HG03095 (cell line): ENCODE data around the gene GNAO1.

Source experiments
- ATAC-seq: cut with Tn5 transposase; IDR thresholded peaks from one replicate; pipeline ENCODE4 v1.9.1; 2021; ENCODE audit warnings: moderate library complexity; ENCODE audit not compliant: unreplicated experiment

The GNAO1 gene

DNA sequence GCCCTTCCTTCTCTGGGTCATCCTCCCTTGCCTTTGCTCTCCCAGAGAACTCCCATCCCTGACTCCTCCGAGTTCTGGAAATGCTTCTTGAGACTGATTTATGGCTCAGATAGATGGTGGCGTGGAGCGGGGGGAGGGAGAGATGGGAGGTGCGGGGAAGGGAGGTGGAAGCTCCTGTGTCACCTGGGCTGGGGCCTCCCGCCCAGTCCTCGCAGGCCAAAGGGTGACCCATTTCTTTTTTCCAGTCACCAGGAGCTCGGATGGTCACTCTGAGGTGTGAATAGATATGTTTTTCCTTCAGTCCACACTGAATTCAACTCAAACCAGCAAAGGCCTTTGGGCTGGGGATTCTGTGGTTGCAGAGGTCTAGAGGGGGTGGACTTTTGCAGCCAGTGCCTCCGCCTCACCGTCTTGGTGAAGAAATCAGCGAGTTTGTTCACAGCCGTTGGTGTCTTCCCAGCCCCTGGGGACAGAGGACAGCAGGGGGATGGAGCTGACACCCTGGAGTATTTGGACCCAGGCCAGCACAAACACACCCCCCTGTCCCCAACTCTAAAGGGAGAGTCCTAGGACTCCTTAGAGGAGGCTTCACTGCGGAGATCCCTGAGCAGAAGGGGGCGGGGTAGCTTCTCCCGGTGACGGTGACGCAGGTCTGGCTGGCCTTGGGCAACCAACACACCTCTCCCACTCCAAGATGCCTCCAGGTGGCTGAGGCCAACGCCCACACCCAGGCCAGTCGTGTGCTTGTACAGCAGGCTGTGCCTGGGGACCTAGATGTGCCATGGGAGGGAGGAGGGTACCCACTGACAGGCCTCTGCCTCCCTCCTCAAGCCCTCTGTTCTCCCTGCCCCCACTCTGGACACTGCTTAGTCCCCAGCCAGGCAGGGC lies 153.5 kb downstream of the GNAO1 start:
- ATAC-seq, result no peak

DNA sequence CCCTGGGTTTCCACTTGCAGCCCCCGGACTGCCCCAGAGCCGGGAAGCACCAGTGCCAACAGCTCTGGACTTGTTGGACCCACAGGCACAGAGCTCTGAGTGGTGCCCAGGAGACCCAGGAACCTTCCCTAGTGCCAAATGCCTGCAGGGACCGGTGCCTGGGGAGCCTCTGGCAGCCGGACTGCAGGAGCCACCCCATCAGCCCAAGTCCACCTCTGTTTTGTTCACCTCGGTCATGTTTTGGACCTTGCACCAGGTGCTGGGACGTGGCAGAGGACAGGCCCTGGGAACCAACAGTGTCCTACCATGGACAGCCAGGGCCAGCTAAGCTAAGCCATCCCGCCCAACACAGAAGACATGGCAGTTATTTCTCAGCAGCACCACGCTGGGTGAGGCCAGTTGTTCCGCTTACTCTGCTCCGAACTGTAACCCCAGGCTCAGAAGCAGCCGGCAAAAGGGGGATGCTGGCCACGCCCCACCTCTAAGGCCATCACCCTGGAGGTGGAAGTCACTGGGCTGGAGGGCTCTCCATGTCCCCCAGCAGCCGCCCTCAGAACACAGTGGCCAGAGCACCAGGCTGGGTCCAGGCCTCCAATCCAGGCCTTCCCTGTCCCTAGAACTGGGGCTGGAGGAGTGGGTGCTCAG lies 154.2 kb downstream of the GNAO1 start:
- ATAC-seq, result no peak

DNA sequence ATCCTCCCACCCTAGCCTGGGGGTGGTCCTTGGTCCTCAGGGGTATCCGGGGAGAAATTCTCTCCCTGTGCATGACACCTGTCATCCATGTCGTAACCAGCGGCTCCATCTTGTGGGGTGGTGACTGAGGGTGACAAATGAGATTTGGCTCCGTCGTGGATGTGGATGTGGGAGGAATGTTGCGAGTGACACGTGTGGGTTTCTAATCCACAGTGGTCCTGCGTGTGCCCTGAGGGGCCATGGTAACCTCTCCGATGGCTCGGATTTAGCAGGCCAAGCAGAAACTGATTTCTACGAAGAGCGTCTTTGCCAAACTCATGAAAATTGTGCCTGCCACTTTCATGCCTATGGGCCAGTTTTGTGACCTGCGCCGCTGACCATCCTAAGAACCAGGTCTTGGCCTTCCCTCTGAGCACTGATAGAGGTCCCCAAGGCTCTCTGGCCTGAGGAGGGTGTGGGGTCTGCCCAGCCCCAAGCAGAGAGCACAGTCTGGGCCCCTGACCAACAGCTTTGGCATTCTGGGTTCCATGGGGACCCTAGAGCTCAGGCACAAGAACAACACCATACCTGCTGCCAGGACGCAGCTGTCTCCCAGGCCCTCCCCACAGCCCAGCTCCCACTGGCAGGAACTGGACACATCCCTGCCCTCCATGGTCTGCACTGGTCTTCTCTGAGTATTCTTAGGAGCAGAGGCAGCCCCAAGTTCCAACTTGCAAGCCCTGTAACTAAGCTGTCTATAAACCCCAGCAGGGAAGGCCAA lies 155.0 kb downstream of the GNAO1 start:
- no peak for ATAC-seq

DNA sequence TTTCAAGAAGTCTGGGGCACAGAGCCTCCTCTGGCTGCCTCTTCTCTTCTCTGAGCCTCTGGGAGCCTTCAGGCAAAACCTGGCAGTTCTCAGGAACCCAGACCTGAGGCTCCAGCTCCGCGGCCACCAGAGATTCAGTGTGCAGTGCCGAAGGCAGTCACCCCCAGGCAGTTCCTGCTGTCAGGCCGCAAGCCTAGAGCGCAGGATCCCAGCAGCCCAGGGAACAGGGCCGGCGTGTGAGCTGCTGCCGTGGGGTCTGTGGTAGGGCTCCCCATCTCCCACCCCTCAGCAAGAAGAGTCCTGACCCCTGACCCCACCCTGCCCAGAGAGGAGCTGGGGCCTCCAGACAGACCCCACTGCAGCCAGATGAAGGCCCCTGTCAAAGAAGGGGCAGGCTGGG lies 155.9 kb downstream of the GNAO1 start:
- ATAC-seq, result no peak

DNA sequence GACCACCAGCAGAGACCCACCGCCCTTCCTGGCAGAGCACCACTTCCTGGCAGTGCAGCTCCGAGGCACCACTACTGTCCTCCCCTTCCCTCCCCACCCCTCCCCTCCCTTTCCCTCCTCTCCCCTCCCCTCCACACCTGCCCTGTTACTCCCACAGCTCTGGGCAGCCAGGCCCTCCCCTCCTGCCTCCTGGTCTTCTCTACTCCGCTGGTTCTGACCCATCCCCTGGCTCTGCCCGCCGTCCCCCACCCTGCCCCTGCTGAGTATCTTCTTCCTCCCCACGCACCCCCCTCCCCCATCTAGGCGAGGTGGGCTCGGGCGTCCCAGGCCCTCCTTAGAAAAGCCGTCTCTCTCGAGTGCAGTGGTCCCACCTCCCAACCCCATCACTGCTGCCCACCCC lies 156.4 kb downstream of the GNAO1 start:
- ATAC-seq, result no peak

DNA sequence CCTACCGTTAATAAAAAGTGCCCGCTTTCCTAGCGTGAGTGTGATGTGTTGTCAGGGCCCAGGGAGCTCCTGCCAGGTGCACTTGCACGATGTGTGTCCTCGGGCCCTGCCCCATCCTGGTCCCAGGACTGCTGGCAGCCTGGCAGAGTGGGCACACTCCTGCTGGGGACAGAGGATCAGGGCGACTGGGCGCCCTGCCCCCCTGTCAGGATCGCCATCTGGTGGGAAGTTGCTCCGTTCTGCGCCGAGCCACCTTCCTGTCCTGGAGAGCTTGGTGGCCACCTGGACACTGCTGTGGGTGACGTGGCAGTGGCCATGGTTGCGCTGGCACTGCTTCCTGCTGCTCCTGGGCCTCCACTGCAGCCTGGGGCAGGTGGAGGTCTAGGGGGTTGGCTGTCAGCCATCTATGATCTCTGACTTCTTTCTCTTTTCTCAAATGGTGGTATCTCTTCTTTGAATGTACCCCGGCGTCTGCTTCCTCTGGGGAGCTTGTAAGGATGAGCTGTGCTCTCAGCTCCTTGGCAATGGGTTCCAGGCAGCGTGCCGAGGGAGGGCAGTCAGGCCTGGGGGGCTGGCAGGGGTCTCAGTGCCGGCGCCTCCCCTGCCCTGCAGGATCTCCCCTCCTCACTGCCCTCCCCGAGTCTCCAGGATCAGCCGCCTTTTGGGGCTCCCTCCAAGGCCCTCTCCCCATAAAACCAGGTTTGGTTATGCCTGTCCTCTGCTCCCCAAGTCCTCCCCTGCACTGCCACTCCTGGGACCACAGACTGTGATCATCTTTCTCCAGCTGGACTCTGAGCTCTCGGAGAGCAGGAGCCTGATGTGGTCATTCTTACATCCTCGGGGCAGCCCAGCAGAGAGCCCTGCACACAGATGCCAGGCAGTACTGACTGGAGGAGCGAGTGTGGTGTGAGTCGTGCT lies 157.1 kb downstream of the GNAO1 start:
- no peak for ATAC-seq

DNA sequence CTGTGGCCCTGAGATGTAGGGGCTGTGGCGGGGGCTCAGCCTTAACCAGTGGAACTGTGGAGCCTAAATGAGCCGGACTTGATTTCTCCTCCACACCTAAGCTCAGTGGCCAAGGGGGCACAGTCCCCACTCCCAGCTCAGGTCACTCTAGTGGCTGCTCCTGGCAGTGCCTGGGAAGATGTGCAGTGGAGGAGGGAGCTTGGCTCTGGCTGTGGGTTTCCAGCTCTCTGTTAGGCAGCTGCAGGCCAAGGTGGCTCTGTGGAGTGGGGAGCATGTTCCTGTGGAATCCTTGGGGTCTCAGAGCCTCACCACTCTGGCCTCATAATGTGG lies 157.8 kb downstream of the GNAO1 start:
- ATAC-seq, result no peak

DNA sequence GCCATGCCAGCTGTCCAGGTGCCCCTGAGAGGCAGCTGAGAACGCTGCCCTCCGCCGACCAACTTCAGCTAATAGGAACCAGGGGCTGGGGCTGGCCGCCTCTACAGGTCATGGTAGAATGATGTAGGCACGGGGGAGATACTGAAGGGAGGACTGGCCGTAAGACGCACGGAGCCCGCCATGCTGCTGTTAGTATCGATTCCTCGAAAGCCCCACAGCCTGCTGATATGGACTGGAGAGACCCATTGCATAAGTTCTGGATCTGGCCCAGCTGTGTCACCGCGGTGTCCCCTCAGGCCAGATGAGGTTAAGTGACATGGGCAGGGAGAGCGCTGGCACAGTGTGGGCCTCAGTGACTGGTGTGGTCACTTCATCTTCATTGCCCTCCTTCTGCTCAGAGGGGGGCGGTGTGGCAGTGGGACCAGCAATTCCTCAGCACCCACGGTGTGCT lies 158.4 kb downstream of the GNAO1 start:
- no peak for ATAC-seq

DNA sequence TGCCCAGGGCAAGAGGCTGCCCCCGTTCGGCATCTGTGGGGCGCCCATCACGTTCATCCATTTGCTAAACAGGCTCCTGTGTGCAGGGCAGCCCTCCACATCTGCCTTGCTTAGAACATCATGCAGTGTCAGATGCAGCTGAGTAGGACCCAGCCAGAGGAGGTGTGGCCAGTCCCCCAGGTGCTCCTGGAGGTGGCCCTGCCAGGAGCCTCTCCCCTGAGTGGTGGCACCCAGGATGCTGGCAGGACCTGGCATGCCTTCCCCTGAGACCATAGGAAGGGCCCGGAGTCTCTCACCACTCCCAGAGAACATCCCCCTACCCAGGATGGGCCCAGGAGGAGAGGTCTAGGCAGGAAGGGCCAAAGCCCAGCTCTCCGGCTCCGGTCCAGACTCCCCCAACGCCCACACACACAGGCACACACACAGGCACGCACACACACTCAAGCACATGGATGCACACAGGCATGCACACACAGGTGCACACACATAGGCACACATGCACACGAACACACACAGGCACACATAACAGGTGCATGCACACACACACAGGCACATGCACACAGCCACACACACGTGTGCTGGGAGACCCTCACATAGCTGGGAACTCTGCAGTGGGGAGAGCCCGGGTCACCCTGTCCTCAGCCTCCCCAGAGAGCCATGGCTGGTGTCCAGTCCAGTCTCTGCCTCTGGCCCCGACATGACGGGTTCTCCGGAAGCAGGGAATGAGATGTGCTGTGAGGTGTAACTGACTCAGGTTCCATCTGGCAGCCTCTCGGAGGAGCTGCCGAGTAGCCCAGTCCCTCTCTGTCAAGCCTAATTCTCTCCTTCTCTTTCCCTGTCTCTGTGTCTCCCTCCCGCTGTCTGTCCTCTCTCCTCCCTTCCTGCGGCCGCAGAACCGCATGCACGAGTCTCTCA lies 159.5 kb downstream of the GNAO1 start:
- ATAC-seq, result no peak

DNA sequence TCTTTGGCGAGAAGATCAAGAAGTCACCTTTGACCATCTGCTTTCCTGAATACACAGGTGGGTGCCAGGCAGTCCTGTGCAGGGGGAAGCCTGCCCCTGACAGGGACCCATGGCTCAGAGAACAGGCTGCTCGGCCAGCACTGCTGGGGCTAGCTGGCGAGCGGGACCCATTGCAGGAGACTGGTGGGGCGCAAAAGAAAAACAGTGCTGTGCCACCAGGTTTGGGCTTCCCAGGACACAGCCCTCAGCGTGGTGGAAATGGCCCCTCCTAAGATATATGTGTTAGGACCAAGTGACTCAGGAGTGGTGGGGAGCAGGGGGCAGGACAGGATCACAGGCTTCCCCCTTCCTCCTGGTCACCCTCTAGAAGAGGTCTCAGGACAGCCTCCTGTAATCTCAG lies 160.2 kb downstream of the GNAO1 start:
- ATAC-seq, result no peak

DNA sequence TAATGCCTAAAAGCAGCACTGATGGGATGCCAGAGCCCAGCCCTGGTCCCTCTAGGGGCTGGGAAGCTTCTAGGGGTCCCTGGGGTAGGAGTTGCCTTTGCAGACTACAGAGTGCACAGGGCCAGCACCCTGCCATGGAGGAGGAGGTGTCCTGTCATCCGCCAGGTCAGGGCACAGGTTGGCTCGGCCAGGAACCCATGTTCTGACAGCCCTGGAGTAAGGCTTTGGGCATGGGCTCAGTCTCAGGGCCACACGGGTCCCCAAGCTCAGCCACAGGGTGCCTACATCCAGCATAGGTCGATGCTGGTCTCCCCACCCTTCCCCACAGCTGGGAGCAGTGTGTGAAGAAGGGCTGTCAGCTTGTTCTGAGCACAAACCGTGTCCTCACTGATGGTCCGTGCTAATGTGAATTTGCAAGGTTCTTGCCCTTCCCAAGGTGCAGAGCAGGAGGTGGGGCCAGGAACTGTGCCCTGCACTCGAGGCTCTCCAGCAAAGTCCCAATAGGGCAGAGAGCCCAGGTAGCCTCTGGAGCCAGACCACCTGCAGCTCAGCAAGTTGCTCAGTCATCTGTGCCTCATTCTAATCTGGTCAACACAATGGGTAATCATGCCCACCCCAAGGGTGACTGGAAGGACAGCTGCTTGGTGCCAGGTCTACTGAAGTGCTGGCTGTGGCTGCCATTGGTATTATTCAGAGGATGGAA lies 161.2 kb downstream of the GNAO1 start:
- ATAC-seq, result no peak

DNA sequence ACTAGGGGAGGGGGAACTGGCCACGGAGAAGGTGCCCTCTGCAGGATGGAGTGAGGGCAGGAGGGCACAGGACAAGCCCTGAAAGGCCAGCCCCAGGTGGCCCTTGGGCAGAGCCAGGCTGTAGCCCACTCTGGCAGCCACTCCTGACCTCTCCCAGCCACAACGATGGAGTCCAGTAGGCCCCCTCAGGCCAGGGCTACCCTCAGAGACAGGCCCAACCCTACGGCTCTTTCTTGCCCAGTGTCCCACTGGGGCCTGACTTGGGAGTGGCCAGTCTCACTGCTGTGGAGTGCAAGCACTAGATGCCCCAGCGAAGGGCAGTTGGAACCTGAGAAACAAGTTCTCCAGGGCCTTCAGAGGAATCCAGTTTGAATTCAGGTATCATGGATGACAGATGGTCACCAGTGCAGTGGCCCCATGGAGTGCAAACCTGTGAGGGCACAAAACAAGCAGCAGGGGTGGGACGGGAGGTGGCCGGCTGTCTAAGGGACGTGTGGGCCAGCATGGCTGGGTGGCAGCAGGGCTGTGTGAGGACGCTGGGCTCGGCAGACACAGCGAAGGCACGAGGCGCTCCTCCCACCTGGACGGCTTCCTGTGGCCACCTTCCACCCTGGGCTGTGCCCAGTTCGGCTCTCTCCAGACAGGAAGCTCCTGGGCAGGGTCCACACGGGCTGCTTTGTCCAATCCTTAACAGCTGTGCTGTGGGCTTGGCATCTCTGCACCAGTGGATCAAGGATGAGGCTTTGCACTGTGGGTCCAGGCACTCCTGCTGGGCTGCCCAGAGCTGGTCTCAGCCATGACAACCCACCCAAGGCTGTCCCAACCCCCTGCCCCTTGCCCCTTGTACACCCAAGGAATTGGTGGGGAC lies 162.0 kb downstream of the GNAO1 start:
- ATAC-seq, result no peak

DNA sequence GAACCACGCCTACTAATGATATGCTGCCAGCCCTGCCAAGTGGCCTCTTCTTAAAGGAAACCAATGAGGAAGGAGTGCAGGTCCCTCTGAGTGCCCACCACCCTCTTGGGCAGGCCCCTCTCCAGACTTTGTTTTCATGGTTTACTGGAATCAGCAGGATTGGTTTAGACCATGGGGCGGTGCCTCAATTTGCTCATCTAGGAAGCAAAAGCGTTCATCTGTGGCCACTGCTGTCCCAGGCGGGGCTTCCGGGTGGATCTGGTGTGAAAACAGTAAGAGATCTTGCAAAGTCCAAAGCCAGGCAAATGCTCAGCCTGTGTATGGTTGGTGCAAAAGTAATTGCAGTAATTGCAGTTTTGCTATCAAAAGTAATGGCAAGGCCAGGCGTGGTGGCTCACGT lies 162.7 kb downstream of the GNAO1 start:
- ATAC-seq, result no peak

DNA sequence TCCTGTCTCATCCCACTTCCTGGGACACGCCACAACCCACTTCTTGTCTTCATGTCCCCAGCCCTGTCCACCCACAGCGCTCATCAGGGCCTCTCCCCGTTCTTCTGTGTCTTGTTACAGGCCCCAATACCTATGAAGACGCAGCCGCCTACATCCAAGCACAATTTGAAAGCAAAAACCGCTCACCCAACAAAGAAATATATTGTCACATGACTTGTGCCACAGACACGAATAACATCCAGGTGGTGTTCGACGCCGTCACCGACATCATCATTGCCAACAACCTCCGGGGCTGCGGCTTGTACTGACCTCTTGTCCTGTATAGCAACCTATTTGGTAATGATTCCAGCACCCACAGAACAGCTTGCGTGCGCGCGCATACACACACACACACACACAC lies 163.5 kb downstream of the GNAO1 start:
- no peak for ATAC-seq

DNA sequence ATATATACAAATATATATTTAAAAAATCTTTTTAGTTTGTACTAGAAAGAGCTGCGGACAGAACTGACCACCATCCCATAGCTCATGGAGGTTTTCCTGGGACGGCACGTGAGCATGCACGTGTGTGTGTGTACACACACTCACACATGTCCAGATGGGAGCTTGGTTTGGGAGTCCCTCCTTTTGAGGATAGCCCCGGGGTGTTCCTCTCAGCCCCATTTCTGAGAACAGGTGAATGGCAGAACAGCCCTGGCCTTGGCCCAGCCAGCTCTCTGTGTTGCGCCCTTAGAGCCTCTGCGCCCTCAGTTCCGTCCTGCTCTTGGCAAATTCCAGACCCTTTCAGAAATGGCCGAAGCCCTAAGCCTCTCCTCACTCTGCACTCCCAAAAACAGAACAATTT lies 163.9 kb downstream of the GNAO1 start:
- no peak for ATAC-seq

DNA sequence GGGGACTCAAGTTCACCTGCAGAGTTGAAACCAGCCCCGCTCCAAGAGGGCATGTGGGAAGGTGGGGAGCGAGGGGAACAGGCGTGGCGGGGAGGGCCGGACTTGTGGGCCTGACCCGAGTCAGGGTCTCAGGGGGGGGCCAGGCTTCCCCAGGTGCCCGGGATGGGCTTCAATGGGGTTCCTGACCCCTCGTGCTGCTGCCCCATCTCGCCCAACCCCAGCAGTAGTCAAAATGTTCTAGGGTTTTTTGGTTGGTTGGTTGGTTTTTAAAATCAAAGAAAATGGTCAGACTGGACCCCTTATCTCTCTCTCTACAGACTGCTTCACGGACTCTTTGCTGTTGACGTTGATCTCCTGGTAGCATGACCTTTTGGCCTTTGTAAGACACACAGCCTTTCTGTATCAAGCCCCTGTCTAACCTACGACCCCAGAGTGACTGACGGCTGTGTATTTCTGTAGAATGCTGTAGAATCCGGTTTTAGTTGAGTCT lies 164.5 kb downstream of the GNAO1 start:
- no peak for ATAC-seq

DNA sequence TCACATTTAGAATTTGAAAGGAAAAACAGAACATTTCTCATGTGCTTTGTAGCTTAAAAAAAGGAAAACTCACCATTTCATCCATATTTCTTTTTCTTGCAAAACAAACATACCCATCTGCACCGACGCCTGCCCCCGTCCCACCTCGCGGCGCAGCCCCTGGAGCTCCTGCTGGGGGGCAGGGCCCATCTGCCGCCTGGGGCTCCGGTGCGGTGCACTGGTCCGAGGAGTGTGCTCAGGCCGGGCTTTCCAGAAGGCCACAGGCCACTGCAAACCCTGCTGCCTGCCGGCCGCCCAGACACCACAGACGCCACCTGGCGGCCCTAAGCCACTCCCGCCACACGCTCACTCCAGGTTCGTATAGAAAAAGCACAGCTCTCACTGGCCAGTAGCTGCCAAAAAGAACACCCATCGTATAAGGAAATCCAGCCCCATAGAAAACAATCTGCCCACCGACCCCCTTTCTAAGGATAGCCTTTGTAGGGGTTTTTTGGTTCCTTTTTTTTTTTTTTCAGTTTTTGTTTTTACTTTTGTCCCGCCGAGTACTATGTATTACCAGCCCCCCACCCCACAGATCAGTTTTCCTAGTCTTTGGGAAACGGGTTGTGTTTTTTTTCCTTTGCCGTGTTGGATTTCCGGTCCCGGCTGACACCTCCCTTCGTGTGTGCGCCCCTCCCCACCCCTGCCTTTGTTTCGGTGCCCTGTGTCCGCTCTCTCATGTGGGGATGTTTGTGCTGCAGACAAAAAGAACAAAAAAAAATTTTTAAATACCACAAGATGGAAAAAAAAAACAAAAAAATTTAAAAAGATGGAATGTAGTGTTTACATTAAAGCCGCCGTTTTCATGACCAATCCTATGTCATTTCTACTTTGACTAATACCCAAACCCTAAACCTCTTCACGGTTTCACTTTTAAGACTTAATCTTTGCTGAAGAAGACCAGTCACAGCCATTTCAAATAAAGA lies 165.3 kb downstream of the GNAO1 start:
- ATAC-seq, result peak; percentile 92
